GM18508 (cell line): ENCODE results near the gene DNASE1L3.
"Not testable (repeated sequence)": the region's sequence is repeated elsewhere in the genome, so short reads cannot be mapped to it uniquely, and the experiment has no call there.

ENCODE experiments used
- ATAC-seq: cut with Tn5 transposase; IDR thresholded peaks from one replicate; pipeline ENCODE4 v1.9.1; 2021; ENCODE audit warnings: moderate number of reproducible peaks; ENCODE audit not compliant: insufficient read depth, unreplicated experiment

Gene DNASE1L3

GRCh38 chr3:58202917-58203360 lies 7.8 kb downstream of the DNASE1L3 start:
- no peak for ATAC-seq

DNA sequence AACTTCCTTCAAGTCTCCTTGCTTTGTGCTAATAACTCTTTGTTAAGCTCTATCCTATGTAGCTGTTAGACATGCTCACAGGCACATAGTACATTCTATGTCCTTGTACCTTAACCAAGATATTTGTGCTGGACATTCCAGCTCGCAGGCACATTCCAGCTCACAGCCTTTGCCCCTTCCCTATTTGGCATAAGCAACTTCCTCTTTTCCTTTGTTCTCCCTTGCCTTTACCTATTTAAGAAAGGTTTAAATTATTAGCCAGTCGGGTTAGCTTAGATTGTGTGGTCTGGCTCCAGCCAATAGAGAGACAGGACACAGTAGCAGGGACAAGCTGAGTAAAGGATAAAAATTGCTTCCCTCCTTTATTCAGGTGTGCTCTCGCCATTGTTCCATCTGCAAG lies 9.3 kb downstream of the DNASE1L3 start:
- ATAC-seq, result not testable (repeated sequence)

- no peak for ATAC-seq
These were observed 9.9 kb downstream of the DNASE1L3 start for GRCh38 chr3:58200846-58201355.

DNA sequence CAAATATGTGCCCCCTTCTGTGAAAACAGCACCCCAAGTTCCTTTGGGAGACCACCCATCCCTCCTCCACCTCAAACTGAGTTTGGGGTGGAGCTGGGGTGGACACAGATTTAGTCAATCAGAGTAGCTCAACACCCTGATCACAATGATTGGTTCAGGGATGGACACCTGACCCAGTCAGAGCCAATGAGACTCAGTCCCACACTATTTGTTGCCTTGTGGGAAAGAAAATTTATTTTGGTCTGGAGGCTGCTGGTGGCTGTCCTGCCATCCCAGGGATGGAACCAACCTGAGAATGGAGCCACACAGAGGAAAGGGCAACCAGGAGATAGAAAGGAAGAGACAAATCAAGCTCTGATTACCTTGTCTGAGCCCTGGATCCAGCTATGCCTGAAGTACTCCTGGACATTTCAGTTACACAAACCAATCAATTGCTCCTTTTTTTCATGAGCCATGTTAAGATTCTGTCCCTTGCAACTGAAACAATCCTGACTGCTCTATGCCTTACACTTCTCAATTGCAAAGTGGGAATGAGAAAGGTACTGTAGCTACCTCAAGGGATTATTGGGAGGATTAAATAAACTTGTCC lies 10.6 kb downstream of the DNASE1L3 start:
- no peak for ATAC-seq

GRCh38 chr3:58198804-58199203 lies 12.0 kb downstream of the DNASE1L3 start:
- ATAC-seq, result no peak

GRCh38 chr3:58198362-58198761 lies 12.4 kb downstream of the DNASE1L3 start:
- no peak for ATAC-seq

- no peak for ATAC-seq
These were observed 13.2 kb downstream of the DNASE1L3 start for GRCh38 chr3:58197588-58197987.

DNA sequence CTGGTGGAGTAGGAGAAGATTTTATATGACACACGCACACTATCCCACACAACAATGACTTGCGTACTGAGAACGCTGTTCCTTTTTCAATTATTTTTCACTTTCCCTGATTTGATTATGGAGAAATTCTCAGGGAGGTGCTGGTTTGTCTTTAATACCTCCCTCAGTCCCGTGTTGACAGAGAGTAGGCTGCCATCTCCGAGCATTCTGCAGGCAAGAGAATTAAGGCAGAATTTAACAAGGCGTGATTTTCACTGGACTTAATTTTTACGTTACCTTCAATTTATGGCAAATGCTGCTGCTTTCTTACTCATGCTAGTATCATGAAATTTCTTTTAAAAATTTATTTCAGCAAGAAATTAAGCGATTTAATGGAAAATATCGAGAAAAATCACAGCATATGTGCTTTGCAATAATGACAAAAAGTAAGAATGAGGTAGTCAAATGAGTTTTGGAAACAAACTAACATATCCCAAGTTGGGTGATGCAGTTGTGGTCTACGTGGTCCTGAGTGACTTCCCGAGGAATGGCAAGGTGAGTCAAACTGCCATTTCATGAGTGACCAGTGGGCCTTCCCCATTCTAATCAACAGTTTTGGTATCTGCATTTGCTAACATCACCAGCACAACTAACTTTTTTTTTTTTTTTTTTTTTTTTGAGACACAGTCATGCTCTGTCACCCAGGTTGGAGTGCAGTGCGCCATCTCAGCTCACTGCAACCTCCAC lies 16.9 kb downstream of the DNASE1L3 start:
- no peak for ATAC-seq

DNA sequence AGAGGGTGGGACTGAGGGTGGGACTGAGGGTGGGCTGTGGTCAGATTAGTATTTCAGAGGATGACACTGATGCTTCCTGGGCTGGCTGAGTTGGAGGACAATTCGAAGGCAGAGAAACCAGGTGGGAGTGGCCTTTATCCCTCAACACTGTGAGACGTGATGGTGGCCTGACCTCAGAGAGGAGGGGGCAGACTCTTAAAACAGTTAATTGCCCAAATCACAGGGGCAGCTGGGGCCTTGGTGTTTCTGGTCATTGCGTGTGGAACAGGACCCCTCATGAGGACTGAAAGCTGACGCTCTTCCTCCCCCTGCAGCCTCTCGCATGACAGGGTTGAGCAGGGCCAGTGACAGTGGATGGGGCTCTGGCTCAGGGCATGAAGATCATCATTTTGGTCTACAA lies 18.7 kb downstream of the DNASE1L3 start:
- no peak for ATAC-seq

DNA sequence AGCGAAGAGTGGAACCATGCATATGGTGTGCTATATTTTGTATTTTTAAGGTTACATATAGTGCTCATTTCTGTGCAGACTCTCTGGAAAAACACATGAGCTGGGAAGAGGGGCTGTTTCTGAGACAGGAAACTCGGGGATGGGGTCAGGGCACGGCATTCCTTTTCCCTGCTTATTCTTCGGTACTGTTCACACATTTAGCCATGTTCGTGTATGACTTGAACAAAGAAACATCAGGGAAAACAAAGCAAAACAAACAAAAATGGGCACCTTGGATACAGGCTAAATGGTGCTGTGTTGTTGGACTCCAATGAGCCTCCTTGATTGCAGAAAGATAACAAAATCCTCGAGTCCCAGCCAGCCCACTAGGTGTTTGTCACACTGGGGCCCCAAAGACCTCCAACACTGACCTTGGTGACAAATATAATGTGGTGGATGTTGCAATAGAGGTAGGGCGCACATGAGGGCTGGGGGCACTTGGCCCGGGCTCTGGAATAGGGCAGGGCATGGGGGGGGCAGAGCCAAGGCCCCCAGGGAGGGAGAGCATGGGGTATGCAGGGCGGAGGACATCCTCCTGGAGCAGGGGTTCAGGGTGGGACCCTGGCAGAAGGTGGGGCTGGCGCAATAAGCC lies 19.3 kb downstream of the DNASE1L3 start:
- no peak for ATAC-seq

- no peak for ATAC-seq
These were observed 19.9 kb downstream of the DNASE1L3 start for GRCh38 chr3:58190882-58191281.

DNA sequence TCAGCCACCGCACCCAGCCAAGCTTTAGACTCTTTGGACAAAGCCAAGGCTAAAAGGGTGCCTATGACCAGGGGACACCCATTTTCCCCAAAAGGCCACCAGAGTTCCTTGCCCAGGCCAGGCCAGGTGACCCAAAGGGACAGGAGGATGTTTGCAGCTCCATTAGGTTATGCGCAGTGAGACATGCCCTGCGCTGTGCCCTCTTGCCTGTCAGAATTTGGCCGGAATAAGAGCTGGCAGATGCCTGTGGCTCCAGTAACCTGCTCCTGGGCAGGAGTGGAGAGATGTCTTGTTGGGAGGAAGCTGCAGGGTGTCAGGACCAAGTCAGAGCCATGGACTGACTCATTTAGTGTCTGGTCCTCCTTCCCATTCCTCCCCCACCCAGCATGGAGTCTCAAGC lies 20.5 kb downstream of the DNASE1L3 start:
- no peak for ATAC-seq

DNA sequence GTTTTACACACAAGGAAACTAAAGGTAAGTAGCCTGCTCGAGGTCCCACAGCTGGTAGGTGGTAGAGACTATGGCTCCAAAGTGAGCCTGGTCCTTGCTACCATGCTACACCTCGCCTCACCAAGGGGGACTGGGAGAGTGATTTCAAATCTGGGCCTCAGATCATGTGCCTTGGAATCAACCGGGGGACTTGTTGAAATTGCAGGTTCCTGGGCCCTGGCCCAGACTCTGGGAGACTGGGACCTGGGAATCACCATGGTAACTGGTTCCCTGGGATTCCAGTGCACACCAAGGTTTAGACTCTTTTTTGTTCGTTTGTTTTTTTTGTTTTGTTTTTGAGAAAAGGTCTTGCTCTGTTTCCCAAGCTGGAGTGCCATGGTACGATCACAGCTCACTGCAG lies 21.1 kb downstream of the DNASE1L3 start:
- ATAC-seq, result no peak

- ATAC-seq, result no peak
These were observed 21.8 kb downstream of the DNASE1L3 start for GRCh38 chr3:58188921-58189451.

DNA sequence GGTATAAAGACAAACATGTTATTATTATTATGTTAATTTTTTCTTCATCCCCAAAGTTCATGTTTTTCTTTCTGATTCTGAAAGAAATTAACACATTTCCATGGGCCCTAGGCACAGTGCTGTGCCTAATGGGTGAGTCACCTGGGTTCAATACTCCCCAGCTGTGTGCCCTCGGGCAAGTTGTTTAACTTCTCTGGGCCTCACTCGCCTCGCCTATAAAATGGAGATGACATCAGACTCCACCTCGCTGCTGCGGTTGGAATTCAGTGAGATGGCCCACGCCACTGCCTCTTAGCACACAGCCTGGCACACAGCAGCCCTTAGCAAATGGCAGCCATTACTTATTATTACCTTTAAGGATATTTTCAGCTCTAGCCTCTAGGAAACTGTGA lies 22.6 kb downstream of the DNASE1L3 start:
- ATAC-seq, result no peak

DNA sequence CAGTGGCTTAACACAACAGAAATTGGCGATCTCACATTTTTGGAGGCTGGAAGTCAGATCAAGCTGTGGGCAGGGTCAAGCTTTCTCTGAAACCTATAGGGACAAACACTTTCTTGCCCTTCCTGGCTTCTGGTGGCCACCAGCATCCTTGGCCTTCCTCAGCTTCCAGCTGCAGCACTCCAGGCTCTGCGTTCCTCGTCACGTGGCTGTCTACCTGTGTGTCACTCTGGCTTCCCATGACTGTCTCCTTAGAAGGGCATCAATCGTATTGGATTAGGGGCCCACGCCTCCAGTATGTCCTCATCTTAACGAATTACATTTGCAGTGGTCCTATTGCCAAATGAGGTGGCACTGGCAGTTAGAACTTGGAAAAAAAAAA lies 25.8 kb downstream of the DNASE1L3 start:
- no peak for ATAC-seq

DNA sequence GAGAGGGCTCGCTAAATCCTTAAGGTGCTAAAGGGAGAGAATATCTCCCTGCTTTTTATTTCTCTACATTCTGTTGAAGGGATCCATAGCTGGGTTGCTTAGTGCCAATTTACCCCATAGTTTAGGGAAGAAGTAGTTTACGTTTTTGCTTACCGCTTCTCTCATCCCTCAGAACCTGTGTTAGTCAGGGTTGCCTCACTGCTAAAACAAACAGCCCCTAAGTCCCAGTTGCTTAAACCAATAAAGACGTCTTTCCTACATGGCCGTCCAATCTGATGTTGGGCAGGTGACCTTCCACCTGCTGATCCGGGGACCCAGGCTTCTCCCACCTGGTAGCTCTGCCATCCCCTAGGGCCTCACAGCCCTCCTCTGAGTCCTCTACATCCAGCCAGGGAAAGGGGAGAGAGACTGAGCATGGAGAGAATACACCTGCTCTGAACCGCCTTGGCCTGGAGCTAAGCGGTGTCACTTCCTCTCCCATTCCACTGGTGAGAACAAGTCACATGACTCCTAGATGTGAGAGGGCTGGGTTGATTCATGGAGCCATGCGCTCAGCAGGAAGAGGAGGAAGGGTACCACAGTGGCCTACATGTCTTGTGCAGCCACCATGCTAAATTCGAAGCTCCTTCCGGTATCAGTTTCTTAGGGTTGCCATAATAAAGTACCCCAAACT lies 26.3 kb downstream of the DNASE1L3 start:
- ATAC-seq, result no peak

DNA sequence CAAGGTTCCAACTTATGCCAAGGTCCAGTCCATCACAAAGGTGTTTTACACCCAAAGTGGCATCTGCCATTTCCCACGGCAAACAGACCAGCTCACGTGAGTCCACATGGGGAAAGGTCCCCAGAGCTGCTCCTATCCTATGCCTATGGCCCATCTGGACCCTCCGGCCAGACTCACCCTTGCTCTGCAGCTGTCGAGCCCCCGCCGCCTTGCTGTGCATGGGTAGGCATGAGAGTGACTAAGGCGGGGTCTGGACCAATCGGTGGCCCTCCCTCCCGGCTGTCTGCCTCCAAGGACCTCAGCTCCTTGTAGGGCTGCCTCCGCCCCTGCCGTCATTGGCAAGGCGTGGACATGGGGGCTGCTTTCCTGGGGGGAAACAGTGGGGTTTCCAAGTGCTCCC lies 26.9 kb downstream of the DNASE1L3 start:
- ATAC-seq, result no peak

DNA sequence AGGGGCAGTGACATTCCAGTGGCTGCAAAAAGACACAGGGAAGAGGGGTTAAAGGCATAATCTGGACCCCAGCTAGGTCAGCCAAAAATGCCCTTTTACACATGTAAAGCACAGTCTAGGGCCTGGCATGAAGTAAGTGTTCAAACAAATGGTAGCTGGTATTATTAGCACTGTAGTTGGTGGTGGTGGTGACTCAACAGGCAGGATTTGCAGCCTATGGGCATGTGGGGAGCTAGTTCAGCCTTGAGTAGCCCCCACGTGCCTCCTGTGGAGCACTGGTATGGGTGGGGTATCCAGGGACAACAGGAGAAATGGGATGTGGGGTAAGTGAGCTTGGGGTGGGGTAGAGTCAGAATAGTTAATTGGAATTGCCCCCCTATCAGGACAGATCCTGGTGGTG lies 27.6 kb downstream of the DNASE1L3 start:
- ATAC-seq, result no peak

DNA sequence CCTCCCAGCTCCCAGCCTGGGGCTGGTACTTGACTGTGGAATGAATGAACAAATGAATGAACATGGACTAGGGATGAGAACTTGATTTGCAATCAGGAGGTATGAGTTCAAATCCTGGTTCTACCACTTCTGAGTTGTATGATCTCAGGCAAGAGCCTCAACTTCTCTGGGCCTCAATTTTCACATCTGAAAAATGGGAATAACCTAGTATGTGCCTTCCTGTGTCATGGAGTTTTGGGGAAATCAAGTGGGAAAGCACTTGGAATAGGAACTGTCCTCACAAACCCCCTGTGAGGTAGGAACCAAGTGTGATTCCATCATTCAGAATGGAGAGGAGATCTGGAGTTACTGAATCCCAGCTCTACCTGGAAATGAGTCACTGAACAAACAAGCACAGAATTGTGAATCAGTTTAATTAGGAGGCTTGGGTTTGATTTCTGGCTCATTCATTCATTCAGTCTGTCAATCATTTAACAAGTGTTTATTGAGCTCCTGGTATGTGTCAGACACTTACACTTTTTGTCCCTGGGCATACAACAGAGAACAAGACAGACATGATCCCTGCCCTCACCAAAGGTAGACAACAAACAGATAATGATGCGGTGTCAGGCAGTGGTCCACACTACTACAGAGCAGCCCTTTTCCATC lies 29.7 kb downstream of the DNASE1L3 start:
- ATAC-seq, result no peak
